Inferior parietal cortex (tissue), 1 donor: ENCODE data around the gene LDLRAD4.

ENCODE experiments used
- DNase-seq: peaks from one replicate; pipeline ENCODE4 v3.0.0-alpha.2; 2016; ENCODE audit errors: extremely low spot score

LDLRAD4 gene

DNA sequence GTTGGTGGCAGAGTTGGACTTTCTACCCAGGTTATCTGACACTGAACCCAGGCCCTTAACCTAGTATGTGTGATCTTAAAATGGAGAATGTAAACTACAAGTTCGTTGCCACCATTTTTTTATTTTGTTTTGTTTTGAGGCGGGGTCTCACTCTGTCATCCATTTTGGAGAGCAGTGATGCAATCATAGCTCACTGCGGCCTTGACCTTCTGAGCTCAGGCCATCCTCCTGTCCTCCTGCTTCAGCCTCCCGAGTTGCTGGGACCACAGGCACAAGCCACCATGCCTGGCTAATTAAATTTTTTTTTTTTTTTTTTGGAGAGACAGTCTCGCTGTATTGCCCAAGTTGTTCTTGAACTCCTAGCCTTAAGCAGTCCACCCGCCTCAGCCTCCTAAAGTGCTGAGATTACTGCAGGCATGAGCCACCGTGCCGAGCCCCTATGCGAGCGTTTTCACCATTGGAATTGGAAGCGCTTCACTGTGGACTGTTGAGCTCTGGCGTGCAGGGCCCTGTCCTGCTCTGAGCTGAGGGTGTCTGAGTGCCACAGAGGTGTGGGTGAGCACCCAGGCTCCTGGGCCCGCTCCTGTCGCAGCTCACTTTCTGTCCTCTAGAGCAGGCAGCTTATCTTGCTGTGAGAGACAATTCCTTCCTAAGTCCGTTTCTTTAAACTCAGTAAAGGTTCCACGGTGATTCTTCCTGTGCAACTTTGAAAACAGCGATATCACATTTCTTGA lies 186.9 kb downstream of the LDLRAD4 start:
- no peak for DNase-seq

DNA sequence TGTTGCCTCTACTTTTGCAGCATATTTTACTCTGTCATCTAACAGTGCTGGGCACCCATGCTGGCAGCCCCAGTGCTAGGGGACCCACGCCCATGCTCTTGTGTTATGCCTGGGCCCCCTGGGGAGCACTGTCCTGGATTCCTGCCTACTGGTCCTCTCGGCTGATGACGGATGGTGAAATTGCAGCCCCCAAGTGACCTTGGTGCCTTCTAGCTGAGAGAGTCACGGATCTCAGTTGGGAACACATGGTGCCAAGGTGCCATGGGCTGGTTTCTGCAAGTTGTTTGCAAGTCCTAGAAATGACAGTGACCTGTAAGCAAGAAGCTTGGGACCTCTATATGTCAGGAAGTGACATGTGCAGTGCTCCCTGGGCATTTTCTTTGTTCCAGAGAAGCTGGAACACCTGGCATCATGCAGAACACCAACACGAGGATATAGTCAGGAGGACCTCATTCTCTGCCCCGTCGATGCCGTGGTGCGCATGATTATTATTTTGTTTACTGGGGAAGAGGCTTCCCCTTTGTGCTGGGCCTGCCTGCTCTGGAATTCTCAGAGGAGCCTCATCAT lies 187.6 kb downstream of the LDLRAD4 start:
- no peak for DNase-seq

DNA sequence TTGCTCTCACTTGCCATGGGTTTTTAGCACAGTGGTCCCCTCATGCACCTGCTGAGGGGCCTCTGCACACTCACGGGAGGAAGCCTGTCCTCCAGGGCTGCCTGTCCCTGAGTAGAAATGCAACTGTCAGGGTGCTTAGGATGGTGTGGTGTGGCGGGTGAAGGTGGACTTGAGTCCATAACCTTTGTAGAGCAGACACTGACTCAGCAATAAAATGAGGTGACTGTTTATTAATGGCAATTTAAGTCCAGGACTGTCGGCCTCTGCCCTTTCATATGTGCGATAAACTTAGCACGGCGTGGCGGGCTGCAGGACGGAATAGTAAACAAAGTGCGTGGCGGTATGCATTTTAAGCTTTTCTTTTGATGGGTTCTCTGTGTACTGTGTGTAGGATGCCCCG lies 188.2 kb downstream of the LDLRAD4 start:
- no peak for DNase-seq

DNA sequence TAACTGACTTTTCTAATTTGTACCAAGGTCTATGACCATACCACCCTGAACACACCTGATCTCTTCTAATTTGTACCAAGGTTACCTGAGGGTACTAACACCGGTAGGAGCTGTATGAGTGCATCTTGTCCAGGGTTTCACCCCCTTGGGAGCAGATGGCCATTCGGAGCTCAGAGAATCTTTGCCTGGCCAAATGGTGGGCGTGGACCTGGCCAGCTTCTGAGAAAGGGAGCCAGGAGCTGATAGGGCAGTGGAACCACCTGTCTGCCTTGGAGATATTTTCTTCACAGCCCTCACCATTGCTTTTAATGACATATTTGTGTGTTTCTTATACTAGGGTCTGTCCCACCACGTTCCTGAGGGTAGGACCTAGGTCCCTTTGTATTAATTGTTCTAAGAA lies 188.9 kb downstream of the LDLRAD4 start:
- no peak for DNase-seq

DNA sequence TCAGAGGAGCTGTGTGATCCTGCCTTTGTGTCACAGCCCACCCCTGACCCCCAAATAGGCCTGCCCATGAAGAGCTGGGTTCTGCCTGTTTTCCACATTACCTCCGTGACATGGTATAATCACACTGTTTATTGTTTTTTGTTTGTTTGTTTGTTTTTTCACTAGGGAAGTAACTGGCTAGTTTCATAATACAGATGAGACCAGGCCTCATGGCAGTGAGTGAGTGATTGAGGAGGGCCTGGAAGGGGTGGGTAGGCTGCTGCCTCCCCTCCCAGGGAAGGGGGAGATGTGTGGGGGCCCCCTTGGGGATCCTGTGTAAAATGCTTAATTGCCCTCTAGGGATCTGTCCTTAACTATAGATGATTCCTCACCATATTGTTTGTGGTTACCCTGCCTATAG lies 190.5 kb downstream of the LDLRAD4 start:
- DNase-seq, result no peak

DNA sequence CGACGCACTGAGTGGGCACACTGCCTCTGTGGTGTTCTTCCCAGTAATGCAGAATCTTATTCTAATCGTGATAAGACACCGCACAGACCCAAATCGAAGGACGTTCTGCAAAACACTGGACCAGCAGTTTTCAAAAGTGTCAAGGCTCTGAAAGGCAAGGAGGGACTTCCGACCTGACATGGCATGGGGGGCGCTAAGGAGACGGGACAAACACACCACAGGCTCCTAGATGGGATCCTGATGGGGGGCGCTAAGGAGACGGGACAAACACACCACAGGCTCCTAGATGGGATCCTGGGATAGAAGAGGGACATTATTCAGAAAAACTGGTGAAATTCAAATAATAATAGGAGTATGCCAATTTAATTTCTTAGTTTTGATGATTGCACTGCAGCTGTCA lies 191.4 kb downstream of the LDLRAD4 start:
- no peak for DNase-seq

DNA sequence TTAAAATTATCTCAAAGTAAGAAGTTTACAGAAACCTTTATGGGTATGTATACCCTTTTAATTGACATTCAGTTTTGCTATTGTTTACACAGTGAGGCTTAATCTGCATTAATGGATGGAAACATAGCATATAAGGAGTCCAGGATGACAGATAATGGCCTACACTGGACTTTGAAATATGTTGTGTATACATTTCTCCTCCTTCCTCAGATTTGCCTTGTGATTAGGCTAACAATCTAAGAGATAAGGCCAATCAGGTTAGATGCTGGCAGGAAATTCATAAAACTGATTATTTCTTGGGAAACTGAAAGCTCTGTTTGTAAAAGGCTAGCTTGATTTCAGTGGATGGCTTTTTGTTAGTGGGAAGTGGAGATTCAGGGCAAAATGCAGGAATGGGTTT lies 191.9 kb downstream of the LDLRAD4 start:
- DNase-seq, result no peak

DNA sequence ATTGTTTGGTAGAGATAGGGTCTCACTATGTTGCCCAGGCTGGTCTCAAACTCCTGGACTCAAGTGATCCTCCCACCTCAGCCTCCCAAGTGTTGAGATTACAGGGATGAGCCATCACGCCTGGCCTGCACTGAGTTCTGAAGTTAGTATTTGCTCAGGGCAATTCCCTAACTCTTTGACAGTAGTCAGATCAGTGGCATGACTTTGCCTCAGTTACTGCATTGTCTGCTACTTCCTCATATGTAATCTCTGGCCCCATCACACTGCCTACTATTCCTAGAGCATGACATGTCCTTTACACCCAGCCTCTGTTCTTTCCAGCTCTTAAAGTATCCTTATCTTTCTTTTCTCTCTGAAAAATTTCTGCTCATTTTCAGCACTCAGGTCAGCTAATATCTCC lies 193.5 kb downstream of the LDLRAD4 start:
- DNase-seq, result no peak

DNA sequence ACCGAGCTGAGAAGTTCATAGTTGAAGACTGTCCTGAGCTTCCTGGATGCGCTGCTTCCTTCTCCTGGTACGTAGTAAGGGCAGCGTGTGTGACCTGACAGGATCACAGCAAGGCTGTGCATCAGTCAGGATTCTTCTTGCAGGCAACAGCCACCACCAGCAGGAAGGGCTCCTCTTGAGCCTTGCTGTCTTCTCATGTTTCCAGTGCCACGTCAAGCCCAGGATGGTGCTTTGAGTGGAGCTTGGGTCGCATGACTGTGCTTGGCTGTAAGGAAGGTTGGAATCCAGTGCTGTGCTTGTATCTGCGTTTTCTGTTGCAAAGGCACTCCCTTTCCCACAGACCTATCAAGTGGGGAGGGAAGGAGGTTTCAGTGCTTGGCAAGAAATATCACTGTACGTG lies 194.3 kb downstream of the LDLRAD4 start:
- no peak for DNase-seq

DNA sequence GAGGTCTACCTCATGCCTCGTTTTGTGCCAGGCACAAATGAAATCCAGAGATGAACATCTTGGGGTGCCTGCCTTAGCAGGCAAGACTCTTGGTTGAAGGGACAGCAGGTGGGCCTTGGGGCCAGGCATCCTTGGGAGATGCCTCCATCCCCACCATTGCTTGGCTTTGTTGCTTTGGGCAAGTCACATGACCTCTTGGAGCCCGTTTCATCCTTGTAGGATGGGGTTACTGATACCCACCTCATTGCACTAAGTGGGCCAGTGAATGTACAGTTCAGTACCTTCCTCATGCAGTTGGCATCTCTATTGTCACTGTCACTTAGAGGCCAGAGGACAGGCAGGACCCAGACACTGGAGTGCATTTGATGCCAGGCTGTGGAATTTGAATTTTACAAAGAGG lies 195.5 kb downstream of the LDLRAD4 start:
- no peak for DNase-seq

DNA sequence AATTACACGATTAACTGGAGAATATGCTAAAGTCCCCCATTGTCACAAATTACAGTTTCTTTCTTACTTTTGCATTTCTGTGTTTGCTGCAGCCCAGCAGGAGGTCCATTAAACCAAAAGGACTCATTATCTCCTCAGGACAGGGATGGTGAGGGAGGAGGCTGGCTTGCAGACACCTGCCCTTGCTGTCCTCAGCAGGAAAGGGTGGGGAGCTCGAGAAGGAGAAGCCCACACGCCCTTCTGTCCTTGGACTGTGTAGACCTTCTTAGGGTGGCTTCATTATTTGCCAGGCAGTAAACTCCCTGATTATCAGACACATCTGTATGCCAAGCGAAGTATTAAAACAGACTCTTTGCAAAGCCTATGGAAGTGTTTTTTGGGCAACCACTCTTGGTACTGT lies 196.0 kb downstream of the LDLRAD4 start:
- no peak for DNase-seq

DNA sequence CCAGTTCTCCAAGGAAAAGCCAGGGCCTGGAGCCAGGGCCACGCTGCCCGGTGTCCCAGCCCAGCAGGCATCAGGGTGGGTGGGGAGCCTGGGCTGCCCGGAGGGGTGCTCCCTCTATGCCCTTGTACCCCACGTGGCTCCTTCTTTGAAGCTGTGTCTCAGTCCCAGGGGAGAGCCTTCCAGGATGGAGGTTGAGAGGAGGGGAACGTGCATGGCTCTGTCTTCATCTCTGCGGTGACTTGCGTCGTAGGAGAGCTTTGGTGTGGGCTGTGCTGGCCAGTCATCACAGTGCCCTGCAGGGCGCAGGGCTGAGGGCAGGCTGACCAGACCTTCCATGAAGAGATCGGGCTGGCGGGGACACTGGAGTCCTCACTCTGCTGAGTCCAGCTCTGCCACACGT lies 197.2 kb downstream of the LDLRAD4 start:
- no peak for DNase-seq

DNA sequence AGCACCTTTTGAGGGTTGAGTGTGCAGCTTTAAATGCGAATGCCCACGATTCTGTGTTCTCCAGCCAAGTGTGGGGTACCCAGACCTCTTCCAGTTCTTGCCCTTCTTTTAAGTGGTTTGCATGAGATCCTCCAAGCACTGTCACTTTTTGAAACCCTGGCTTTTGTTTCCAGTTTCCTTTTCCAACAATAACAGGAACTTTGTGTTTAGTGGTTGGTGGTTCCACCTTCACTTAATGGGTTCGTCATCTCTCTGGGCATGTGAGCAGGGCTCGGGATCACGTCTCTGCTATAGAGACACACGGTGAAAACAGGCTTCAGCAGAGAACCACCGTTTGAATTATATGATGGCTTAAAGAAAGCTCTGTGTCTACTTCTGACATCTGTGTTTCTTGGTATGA lies 197.6 kb downstream of the LDLRAD4 start:
- no peak for DNase-seq

DNA sequence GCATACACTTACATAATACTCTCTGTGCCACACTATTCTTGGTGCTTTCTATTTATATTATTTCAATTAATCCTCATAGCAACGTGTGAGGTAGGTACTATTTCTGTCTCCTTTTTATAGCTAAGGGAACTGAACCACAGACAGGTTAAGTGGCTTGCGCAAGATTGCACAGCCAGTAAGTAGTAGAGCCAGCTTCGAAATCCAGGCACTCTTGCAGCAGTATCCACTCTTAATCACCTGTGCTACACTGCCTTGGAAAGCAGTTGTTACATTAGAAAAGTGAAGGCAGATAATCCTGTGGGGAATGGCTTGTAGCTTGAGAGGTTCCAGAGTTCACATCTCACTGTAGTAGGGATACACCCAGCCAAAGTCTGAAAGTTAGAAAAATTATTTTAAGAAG lies 198.3 kb downstream of the LDLRAD4 start:
- no peak for DNase-seq

DNA sequence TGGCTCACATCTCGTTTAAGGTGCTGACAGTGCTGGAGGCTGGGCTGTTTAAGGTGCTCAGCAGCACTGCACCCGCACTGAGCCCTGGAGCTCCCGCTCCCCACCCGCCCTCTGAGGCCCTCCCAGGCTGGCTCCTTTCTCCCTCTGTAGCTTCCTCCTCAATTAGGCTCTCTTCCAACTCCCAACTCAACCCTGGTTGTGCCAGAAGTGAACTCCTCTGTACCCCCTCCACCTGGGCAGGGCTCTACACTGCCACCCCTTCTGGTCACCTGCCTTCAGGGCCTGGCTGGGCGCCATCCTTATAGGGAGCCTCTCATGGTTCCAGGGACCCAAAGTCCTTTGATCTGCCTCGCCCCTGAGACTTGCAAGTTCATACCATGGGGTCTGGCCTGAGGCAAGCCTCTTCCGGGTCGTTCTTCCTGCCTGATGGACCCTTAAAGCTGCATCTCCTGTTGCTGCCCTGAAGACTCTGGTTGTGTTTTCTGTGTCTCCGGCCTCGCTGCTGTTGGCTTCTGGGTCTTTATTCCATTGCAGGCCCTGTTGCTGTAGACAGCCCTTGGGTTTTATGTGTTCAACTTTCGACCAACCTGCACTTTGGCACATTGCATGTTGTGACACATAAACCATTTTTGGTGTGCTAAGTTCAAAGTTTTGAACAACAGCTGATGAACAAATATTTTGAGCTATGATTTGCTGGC lies 199.6 kb downstream of the LDLRAD4 start:
- no peak for DNase-seq

DNA sequence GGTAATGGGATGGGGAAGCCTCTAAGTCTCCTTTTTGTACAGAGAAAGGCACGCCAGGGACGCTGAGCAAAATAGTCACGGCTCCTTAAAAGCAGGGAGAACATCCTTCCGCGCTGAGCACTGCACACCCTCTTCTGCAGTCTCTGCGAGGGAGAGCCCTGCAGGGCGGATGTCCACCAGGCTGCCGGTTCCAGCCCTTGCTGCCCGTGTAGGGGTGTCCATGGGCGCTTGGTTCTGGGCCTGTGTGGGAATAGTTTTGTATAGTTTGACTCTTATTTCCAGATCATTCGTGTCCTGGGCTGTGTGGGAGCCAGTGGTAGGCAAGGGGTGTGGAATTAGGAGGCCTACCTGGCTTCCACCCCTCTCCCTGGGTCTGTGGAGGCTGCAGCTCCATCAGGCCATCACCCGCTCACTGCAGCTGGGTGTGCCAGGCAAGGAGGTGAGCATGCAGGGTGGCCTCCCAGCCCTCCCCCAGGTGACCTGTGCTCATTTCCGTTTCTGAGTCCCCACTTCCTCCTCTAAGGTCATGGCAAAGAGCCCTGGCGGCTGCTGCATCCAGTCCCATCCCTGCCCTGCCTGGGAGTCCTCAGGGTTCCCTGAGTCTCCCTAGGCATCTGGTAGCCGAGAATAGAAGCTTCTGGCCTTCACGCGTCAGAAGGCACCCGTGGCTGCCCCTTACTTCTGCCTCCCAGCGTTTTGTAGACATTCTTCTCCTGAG lies 202.6 kb downstream of the LDLRAD4 start:
- no peak for DNase-seq

DNA sequence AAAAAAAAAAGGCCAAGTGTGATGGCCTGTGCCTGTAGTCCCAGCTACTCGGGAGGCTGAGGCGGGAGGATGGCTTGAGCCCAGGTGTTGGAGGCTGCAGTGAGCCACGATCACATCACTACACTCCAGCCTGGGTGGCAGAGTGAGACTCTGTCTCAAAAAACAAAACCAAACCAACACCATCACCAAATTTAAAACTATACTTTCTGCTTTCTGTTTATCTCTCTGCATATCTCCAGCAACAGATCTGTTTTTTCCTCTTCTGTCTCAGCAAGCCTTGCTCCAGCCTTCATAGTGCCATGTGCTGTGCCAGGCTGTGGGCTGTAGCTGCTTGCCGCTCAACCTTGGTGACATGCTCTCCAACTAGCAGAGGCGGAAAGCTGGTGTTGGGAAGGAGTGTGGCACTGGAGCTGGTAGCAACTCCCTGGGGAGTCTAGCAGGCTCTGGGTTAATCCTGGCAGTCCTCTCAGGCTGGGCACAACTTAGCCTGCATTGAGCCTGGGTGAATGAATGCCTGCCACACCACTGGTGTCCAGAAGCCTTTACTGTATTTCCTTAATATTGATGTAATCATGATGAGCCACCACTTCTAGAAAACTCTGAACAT lies 204.1 kb downstream of the LDLRAD4 start:
- no peak for DNase-seq

DNA sequence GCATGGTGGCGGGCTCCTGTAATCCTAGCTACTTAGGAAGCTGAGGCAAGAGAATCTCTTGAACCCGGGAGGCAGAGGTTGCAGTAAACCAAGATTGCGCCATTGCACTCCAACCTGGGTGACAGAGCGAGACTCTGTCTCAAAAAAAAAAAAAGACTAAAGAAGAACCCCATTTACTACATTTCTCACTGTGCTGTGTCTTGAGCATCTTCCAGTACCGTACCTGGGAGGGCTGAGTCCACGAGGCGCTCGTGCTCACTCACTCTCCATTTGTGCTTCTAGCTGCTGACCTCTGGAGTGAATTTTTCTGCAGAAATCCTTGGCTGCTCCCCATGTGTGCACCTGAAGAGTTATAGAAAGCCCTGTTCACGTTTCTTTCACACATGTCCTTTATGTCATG lies 204.8 kb downstream of the LDLRAD4 start:
- DNase-seq, result no peak

DNA sequence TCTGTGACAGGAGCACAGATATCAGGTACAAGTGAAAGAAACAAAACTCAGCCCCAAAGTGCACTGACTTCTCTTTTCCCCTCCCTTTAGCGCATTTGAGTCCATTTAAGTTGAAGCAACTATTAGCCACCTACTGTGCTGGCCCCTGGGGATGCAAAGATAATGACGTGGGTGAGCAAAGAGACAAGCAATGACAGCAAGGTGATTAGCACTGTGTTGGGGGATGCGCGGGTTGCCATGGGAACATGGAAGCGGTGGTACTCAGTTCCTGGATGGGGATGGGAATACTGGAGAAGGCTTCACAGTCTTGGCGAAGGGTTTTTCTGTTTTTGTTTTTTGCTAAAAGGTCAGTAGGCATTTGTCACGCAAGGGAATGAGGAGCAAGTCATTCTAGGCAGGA lies 205.8 kb downstream of the LDLRAD4 start:
- DNase-seq, result no peak

DNA sequence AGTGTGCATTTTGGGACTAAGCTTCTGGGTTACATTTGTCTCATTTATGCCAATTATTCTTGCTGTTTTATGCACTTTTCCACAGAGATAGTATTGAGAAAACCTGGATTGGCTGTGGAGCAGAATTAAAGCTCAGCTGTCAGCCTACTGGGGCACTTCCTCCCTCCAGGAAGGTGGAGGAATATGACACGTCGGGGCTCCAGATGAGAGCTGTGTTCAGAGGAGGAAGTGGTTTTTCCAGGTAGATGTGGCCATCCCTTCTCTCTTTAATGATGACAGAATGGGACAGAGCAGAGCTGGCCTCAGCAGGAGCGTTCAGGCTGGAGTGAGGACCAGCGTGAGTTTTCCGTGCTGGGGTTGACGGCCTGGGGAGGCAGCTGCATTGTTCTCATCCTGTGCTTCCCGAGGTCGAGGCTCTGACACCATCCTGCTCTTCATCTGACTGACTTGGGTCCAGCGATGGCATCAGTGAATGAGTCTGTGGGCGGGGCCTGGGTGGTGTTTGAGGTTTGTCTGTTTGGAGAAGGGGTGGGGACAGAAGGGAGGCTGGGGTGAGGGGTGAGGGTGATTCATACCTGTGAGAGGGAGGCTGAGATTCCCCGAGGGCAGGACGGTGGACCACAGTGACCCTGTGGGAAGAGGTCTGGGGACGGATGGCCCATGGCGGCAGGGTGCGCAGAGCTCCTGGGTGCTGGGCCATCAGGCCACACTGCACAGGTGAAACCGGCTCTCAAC lies 207.0 kb downstream of the LDLRAD4 start:
- DNase-seq, result no peak

DNA sequence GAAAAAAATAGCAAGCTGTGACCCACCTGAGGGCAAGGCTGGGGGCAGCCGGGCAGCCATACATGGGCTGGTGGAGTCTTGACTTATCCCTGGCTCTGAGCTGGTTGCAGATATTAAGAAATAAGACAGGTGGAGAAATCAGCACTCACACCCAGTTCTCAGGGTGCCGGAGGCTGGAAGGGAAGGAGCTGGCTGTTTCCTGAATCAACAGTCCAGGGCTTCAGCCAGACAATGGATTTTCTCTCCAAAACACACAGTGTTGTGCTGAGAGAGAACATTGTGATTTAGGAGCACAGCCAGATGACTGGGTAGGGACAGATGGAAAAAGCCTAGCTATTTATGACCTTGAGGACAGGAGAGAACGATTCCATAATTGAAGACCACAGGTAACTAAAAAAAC lies 208.8 kb downstream of the LDLRAD4 start:
- peak; percentile 15 for DNase-seq

DNA sequence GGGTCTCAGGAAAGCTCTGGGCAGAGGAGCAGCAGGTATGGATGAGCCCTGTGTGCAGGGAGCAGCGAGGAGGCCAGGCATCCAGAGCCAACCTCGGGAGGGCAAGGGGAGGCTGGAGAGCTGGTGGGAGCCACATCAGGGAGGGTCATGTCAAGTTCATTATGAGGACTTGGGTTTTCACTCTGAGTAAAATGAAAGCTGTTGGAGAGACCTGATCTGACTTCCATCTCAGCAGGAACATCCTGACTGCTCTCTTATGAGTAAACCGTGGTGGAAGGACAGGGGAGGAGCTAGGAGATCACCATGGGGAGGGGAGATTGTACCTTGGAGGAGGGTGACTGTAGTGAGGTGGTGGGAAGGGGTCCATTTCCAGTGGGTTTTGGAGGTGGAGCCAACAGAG lies 209.8 kb downstream of the LDLRAD4 start:
- DNase-seq, result no peak
